T-helper 2 cell treated with Interferon-gamma antibody and Interleukin-4, amounts not matched to agents 100 ng/mL and 5 ng/mL, for 36 hours (primary cell): Measurements from ENCODE around the gene ACLY. TPM values are rescaled to one million over a fixed set of nuclear protein-coding genes. Genes with fewer than 3 reads are reported as not detected.

Experiments used
- intact Hi-C: fragments of 100-400 bp; cut with micrococcal nuclease; formaldehyde crosslinking; loops from one replicate; pipeline ENCODE4 v1.15.1; 2023
- total RNA-seq: library from RNA; stranded (reverse); gene quantifications from 2 replicates; pipeline ENCODE4 v1.2.3, GENCODE V29; 2022

The ACLY gene
- total RNA-seq: 182 and 188 TPM in 2 replicates

DNA sequence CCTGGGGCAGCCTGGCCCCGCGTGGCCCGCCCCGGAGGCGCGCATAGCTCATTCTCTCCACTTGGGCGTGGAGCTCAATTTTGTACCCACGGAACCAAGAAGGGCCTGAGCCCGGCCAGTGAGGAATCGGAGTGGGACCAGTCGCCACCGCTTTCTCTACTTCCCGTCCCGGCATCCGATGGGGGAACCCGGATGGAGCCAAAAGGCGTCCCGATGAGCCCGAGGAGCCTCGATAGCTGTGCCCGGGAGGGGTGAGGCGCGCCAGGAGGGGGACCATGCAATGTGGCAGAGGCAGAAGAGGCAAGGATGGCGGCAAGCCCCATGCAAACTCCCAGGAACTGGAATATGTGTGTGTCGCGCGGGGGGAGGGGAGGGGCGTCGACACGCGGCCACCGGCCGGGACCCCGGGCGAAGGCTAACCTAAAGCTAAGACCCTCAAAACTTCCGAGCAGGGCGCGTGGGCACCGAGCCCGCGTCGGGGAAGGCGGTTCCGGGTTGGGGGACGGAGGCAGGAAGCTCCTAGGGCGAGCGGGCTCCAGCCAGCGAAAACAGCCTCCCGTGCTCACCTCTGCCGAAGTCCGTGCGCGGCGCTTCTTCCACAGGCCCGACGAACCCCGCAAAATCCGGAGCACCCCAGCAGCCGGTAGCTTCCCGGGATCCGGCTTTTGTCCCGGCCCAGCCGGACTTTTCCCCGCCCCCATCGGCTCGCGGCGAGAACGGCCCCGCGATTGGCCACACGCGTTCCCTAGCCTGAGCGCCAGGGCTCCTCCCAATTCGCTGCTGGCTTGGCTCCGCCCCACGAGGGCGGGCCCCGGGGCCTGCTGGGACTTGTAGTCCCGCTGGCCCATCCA lies at the start of gene ACLY:
ACLY (minus strand) TSS at position 638 of the 851 bp plus-strand sequence. CDS start 5,078 bp downstream, outside the sequence.
- intact Hi-C loops: loop anchor here (1.0 to 5.0 kb wide), 5 partner anchors 12 to 107 kb away; partner anchors contain the start of genes CNP, DNAJC7, KLHL11 and ODAD4

DNA sequence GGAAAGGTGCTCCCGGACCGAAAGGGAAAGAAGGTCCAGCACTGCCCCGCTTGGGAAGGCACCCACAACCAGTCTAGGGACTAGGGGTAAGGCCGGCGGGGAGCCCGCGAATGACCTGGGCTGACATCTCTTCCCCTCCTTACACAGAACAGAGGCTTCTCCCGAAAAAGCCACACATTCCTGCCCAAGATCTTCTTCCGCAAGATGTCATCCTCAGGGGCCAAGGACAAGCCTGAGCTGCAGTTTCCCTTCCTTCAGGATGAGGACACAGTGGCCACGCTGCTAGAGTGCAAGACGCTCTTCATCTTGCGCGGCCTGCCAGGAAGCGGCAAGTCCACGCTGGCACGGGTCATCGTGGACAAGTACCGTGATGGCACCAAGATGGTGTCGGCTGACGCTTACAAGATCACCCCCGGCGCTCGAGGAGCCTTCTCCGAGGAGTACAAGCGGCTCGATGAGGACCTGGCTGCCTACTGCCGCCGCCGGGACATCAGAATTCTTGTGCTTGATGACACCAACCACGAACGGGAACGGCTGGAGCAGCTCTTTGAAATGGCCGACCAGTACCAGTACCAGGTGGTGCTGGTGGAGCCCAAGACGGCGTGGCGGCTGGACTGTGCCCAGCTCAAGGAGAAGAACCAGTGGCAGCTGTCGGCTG lies 49.3 kb upstream of the ACLY start:
- intact Hi-C loops: loop anchor here (2.0 kb wide), 2 partner anchors 49 to 145 kb away; partner anchors contain the start of genes DHX58 and DNAJC7

DNA sequence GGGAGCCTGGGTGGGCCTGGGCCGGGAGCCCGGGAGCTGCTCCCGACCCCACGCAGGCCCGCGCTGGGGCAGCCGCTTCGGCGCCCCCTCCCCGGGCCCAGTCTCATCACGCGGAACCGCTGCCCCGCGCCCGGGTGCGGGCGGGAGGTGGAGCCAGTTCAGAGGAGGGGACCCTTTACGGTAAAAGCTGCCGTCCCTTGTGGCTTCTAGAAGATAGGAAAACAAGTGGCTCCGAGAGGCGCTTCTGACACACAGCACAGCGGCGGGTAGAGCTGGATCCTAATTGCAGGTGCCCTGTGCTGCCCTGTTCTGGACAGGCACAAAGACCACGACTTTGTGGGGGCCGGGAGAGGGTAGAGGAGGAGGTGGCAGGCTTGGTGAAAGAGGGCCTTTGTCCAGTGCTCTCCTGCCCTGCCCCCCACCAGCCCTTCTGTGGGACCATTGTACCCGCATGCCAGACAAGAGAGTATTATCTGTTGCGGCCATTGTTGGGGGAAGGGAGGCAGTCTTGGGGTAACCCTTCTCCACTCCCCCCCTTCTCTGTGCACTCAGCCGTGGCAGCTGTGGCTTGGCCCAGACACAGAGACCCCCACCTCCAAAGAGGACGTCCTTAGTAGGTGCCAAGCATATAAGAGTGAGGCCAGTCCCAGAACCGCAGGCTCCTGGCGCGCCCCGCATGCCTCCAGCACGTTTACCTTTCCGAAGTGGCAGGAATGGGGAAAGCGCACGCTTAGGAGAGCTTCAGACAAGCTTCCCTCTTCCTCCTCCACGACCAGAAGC lies 48.6 kb upstream of the ACLY start:
- intact Hi-C loops: loop anchor here (2.0 kb wide), 2 partner anchors 49 to 145 kb away; partner anchors contain the start of genes DHX58 and DNAJC7

DNA sequence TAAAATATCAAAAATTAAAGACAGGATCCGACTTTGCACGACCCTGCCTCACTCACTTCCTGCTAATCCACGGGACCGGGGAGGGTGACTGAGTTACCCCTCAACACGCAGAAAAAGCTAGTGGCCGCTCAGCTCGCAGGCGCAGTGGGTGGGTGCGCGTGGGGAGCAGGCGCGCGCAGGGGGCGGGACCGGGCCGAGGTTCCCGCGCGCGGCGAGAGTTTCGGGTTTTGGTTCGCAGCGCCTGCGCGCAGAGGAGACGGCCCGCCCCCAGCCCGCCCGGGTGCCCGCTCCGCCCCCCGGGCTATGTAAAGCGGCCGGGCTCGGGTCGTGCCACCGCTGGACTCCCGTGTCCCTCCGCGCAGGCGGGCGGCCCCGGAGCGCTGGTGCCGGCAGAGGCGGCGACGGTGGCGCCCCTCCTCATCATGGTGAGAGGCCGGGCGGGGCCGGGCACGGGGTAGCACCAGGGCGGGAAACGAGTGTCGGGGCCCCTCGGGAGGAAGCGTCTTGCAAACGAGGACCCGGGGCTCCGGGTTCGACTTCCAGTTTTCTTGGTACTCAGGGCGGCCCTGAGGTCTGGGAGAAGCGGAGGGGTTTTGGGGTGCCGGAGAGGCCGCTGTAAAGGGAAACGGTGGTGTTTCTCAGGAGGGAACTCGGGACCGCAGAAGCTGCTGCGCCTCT lies 47.9 kb upstream of the ACLY start, which contains the start of gene CNP:
CNP (plus strand) TSS at position 333 of the 678 bp plus-strand sequence; CDS start at position 423, 90 bp downstream.
- intact Hi-C loops: loop anchor here (1.0 to 2.0 kb wide), 5 partner anchors 47 to 189 kb away; partner anchors contain the start of genes DHX58, DNAJC7 and KLHL11

DNA sequence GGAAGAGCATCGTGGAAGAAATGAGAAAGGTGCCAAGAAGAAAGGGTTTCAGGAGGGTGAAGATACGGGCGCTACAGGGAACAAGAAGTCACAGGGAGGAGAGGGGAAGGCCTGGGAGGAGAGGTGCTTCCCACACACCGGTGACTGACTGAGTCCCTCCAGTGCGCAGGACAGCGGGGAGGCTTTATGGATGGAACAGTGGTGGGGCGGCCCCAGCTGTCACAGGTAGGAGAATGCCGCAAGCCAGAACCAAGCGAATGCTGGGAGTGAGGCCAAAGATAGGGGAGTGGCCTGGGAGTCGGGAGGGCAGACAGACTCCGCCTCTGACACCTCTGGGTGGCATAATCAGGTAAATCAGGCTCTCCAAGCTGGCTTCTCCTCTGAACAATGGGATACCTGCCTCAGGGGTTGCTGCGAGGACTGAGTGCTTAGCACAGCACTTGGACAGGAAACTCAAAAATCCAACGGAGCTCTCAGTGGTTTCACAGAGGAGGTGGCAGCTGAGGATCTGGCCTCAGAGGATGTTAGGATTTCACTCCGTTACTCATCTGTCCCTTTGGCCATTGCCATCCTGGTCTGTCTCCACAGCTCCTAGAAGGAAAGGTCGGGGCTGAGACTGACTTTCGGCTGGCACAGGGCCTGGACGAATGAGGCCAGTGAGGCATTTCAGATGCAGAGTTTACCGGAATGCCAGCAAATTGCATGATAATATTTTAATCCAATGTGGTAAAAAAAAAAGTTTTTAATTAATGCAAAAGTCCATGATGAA lies 47.1 kb upstream of the ACLY start:
- intact Hi-C loops: loop anchor here (1.0 to 2.0 kb wide), 5 partner anchors 47 to 189 kb away; partner anchors contain the start of genes DHX58, DNAJC7 and KLHL11

DNA sequence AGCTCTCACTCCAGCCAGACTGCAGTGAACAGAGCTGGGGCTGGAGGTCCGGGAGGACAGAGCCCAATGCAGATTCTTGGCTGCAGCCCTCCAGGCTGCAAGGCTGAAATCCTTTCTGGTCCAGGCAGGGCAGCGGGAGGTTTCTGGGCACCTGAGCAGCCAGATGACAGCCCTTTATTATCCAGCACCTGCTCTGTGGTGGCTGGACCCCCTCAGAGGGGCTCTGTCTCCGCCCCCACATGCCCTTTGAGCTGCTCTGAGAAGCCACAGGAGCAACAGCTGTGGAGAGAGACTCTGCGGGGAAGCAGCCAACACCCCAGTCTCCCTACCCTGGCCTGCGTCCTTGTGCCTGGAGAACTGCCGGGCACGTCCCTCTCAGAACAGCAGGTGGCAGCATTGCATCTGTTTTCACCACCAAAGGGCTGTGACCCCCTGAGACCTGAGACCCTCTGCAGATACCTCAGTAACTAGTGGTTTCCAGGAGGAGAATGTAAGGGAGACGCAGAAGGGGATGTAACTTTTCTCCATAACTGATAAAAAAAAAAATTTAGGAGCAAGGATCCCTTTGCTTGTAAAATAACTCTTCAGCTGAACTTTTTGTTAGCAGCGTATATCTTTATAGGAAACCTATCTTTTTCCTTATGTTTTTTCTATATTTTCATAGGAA lies 44.1 kb upstream of the ACLY start:
- intact Hi-C loops: loop anchor here (5.0 kb wide), 1 partner anchor 226 kb away; no protein-coding TSS in a partner anchor

DNA sequence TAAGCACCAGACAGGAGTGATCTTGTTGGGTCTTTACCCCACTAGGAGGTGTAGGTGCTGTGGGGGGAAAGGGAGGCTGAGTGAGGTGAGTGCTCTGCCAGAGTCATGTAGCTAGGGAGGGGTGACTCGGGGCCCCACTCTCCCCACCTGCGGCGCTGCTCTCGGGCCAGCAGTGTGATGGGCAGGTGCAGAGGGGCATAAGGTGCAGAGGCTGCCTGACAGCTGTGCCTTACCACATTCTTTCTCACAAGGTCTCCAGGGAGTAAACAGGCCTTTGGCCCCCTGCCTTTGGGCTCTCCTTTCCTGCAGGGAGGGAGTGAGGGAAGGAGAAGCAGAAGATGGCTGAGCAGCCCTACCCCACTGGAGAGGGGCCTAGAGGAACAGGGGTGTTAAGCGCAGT lies 43.4 kb upstream of the ACLY start:
- intact Hi-C loops: loop anchor here (5.0 kb wide), 1 partner anchor 225 kb away; no protein-coding TSS in a partner anchor

DNA sequence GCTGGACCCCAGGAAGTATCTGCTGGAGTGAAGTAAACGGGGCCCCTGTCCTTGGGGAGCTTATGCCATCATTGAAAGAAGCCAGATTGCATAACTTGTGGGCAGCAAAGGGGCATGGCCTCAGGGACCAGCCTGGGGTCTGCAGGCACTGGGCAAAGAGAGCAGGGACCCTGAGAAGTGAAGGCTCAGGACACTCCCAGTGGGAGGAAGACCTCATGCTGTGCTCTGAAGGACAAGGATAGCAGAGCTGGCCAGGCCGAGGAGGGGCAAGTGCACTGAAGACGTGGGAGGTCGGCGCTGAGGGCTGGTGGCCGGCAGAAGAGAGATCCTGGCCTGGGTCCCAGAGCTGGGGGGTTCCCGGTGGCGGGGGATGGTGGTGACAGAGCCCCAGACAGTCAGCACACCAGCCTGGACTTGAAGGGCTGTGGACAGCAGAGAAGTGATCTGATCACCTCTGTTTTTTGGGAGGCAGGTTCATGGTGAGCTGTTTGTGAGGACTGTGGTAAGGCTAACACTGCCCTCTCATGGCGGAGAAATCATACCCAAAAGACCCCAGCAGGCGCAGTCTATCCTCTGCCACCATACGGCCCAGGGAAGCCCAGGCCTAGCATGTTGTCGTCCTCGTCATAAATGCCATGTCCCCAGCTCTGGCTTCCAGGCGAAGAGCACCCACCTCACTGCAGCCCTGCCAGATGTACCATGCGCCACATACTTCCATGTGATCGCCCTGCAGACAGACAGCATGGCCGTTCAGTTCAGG lies 40.8 kb upstream of the ACLY start:
- intact Hi-C loops: loop anchor here (5.0 kb wide), 1 partner anchor 222 kb away; no protein-coding TSS in a partner anchor

DNA sequence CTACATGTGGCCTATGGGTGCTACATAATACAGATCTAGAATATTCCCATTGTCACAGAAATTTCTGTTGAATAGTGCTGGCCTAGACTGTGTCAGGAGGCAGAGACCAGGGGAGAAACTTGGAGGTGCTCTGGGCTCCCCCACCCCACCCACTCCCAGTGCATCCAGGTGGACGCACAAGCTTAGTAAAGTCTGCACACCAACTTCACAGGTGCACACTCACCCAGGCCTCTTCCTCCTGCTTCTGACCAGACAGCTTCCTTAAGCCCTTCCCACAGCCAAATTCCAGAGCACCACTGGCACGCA lies 40.2 kb upstream of the ACLY start:
- intact Hi-C loops: no loop called here

DNA sequence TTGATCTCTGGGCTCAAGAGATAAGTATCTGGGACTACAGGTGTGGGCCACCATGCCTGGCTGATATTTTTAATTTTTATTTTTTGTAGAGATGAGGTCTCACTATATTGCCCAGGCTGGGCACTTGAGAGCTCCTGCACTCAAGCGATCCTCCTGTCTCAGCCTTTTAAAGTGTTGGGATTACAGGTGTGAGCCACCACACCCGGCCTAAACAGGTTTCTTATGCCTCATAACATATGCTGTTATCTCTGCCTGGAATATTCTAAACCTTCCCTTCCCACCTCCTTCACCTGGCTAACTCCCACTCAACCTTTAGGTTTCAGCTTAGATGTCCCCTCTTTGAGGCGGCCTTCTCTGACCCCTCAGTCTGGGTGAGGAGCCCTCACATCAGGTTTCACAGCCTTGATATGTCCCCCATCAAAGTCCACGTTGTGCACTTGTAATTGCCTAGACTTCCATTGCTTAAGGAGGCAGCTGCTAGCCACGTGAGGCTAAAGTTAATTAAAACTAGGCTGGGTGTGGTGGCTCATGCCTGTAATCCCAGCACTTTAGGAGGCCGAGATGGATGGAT lies 39.2 kb upstream of the ACLY start:
- intact Hi-C loops: no loop called here

DNA sequence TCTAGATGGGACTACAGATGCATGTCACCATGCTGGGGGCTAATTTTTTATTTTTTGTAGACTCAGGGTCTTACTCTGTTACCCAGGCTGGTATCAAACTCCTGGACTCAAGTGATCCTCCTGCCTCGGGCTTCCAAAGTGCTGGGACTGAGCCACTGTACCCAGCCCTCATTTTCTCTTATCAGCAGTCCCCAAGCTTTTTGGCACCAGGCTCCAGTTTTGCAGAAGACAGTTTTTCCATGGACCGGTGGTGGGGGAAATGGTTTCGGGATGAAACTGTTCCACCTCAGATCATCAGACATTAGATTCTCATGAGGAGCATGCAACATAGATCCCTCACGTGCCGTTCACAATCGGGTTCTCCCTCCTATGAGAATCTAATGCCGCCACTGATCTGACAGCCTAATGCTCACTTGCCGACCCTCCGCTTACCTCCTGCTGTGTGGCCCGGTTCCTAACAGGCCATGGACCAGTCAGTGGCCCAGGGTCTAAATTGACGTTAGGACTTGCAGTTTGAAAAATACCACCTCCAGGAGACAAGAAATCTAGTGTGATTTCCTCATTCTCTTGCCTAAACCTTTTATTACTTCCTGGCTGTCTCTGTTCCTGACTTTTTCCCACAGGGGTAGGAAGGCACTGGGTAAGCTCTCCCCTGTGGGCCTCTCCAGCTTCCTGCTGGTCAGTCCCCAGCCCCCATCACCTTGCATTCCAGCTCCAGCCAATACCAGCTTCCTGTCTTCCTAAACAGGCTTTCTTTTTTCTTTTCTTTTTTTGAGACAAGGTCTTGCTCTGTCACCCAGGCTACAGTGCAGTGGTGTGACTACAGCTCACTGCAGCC lies 38.5 kb upstream of the ACLY start:
- intact Hi-C loops: no loop called here

DNA sequence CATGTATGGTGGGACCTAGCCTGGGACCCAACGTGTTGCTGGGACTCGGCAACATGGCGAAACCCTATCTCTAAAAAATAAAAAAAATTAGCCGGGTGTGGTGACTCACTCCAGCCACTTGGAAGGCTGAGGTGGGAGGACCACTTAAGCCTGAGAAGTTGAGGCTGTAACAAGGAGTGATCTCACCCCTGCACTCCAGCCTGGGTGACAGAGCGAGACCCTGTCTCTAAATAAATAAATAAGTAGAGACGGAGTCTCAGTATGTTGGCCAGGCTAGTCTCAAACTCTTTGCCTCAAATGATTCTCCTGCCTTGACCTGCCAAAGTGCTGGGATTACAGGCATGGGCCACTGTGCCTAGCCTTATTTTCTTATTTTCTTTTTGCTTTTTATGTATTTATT lies 37.8 kb upstream of the ACLY start:
- intact Hi-C loops: no loop called here

DNA sequence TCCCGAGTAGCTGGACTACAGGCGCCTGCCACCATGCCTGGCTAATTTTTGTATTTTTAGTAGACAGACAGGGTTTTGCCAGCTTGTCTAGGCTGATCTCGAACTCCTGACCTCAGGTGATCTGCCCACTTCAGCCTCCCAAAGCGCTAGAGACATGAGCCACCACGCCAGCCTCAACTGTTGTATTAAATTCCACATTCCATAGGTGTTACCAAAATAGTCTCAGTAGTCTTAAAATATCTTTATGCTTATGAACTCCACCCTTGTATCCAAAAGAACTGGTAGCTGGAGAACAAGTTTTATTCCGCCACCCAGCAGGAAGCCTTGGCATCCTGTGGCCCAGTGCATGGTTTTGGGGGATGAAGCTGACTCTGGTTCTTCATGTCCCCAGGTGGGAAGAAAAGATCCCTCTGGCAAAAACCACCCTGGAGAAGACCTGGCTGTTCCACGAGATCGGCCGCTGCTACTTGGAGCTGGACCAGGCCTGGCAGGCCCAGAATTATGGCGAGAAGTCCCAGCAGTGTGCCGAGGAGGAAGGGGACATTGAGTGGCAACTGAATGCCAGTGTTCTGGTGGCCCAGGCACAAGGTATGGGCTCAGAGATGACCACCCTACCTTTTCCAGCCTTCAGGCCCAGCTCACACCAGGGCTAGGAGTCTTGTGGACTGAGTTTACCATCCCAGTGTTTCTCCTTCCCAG lies 30.2 kb upstream of the ACLY start:
- intact Hi-C loops: no loop called here

DNA sequence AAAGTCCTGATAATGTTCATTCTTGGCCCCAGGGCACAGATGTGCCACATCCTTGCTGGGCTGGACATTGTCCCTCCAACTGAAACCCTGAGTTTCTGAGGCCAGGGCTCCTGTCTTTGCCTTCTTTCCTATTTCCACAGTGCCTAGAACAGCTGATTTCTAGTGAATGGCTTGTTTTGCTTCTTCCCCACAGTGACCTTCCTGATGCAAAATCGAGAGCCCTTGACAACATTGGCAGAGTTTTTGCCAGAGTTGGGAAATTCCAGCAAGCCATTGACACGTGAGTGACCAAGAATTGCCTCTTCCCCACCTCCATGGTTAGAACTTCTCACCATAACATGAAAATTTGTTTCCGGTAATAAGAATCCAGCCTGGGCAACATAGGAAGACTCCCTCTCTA lies 26.2 kb upstream of the ACLY start:
- intact Hi-C loops: no loop called here

DNA sequence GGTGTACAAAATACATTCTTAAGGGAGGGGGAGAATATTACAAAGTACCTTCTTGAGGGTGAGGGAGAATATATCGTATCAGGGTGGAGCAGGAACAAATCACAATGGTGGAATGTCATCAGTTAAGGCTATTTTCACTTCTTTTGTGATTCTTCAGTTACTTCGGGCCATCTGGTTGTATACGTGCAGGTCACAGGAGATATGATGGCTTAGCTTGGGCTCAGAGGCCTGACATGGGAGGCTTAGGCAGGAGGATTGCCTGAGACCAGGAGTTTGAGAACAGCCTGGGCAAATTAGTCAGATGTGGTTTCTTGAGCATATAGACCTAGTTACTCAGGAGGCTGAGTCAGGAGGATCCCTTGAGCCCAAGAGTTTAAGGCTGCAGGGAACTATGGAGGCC lies 24.7 kb upstream of the ACLY start:
- intact Hi-C loops: no loop called here

DNA sequence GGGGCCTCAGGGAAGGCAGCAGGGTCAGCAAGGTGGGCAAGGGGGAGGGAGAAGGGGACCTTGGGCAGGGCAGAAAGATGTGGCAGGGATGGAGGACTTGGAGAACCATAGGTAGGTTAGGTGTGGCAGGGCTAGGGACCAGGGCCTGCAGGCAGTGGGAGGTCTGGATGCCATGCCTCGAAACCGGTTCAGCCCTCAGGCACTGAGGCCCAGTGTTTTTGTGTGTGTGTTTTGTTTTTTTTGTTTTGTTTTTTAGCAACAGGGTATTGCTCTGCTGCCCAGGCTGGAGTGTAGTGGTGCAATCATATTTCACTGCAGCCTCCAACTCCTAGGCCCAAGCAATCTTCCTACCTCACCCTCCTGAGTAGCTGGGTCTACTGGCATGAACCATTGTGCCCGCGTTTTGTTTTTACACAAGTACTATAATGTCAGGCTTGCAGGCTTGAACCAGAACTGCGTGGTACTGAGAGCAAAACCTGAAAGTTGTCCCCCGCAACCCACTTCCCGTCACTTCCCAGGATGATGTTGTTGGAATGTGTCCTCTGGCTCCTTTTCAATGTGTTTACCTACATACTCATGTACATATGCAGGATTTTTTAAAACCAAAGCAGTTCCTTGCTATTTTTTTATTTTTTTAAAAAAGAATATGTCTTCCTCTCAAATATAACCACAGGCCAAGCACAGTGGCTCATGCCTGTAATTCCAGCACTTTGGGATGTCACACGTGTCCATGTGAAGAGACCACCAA lies 24.0 kb upstream of the ACLY start:
- intact Hi-C loops: no loop called here
